ENCODE measurements around the gene RSAD1.
A peak's percentile ranks its signal among the peaks of the same experiment; 100 is the strongest.
"Not testable (repeated sequence)": the region's sequence is repeated elsewhere in the genome, so short reads cannot be mapped to it uniquely, and the experiment has no call there.

Gene RSAD1

DNA sequence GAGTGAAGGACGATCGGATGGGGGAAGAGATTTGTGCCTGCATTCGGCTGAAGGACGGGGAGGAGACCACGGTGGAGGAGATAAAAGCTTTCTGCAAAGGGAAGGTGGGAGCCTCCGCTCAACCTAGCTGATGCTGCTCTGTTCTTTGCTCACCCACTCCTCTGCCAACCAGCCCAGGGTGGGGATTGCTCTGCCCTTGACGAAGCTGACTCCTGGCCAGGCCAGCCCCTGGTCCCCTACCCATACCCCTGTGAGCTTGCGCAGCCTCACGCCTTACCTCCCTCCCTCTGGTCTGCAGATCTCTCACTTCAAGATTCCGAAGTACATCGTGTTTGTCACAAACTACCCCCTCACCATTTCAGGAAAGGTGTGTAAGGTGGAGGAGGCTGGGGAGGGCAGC lies 4.8 kb upstream of the RSAD1 start:
- DNase-seq: no peak

DNA sequence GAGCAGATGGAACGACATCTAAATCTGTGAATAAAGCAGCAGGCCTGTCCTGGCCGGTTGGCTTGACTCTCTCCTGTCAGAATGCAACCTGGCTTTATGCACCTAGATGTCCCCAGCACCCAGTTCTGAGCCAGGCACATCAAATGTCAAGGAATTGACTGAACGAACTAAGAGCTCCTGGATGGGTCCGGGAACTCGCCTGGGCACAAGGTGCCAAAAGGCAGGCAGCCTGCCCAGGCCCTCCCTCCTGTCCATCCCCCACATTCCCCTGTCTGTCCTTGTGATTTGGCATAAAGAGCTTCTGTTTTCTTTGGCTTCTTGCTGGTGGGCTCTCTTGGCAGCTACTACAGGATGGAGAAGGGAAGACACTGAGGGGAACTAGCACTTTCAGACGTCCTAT lies 4.1 kb upstream of the RSAD1 start:
- no peak for DNase-seq

DNA sequence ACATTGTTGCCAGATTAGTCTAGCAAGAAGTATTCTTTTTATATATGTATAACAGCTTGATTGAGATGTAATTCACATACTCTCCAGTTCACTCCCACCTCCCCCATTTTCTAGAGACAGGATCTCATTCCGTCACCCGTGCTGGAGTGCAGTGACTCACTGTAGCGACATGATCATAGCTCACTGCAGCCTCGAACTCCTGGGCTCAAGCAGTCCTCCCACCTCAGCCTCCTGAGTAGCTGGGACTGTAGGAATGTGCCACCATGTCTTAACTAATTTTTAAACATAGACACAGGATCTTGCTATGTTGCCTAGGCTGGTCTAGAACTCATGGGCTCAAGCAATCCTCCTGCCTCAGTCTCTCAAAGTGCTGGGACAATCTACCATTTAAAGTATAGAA lies 3.3 kb upstream of the RSAD1 start:
- no peak for DNase-seq

DNA sequence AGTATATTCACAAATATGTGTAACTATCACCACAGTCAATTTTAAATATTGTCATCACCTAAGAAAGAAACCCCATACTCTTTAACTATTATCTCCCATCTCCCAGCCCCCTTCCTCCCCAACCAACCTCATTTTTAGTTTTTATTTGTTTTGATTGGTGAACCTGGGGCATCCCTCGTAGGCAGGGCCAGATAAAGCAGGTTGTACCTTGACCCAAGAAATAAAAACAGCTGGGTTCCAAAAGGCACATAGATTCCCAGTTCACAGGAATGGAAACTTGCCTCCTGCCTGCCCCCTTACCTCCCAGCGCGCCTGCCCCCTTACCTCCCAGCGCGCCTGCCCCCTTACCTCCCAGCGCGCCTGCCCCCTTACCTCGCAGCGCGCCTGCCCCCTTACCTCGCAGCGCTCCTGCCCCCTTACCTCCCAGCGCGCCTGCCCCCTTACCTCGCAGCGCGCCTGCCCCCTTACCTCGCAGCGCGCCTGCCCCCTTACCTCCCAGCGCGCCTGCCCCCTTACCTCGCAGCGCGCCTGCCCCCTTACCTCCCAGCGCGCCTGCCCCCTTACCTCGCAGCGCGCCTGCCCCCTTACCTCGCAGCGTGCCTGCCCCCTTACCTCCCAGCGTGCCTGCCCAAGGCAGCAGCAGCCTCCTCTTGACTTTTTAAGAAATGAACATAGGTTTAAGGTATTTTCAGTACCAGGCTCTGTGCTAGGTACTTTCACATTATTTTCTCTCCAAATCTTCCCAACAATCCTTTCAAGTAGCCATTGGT lies 2.7 kb upstream of the RSAD1 start:
- not testable (repeated sequence) for DNase-seq

DNA sequence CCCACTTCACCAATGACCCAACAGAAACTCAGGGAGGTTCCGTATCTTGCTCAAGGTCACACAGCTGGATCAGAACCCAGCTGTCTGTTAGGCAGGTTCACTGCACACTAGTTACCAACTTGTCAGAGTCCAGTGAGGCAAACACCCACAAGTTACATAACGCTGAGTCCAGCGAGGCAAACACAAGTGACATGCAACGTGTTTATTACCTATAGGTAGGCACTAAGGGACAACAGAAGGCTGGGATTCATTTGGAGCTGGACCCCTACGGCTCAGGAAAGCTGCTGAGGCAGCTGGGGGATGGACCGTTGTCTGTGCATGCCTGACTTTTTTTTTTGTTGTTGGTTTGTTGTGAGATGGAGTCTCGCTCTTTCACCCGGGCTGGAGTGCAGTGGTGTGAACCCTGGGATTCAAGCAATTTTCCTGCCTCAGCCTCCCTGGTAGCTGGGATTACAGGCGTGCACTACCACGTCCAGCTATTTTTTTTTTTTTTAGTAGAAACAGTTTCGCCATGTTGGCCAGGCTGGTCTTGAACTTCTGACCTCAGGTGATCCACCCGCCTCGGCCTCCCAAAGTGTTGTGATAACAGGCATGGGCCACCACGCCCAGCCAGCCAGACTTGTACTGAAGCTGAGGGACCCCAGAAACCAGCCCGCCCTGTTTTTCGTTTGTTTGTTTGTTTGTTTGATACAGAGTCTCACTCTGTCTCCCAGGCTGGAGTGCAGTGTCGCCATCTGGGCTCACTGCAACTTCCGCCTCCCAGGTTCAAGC lies 1.9 kb upstream of the RSAD1 start:
- DNase-seq: no peak

DNA sequence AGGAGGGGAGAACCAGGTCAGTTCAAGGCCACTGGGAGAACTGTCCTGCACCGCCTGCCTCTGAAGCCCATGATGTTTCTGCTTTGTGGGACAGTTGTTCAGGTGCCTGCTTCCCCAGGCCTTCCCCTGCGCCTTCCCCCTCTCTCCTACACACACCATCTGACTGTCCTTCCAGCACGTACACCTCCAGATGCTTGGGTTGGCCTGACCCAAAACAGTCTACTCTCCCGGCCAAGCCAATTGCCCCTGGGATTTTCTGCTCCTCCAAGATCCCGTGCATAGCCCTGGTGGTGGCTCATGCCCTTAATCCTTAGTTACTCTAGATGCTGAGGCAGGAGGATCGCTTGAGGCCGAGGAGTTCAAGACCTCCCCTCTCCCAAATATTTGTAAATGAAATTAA lies 684 bp upstream of the RSAD1 start:
- no peak for DNase-seq

DNA sequence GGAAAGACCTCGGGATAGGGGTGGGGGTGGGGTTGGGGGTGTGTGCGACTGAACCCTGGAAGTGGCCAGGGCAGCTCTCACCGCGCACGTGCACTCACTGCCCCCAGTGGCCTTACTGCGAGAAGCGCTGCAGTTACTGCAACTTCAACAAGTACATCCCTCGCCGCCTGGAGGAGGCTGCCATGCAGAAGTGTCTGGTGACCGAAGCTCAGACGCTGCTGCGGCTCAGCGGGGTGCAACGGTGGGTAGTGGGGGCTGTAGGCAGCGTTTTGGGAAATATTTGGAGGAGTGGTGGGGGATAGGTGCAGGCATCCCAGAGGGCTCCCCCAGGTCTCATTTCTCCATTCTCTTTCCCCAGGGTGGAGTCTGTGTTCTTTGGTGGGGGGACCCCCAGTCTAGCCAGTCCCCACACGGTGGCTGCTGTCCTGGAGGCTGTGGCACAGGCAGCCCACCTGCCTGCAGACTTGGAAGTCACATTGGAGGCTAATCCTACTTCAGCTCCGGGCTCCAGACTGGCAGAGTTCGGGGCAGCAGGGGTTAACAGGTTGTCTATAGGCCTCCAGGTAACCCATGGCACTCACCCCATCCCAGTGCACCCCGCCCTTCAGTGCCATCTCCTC lies 972 bp downstream of the RSAD1 start:
- peak; percentile 26 to 84 (median 53) for DNase-seq

DNA sequence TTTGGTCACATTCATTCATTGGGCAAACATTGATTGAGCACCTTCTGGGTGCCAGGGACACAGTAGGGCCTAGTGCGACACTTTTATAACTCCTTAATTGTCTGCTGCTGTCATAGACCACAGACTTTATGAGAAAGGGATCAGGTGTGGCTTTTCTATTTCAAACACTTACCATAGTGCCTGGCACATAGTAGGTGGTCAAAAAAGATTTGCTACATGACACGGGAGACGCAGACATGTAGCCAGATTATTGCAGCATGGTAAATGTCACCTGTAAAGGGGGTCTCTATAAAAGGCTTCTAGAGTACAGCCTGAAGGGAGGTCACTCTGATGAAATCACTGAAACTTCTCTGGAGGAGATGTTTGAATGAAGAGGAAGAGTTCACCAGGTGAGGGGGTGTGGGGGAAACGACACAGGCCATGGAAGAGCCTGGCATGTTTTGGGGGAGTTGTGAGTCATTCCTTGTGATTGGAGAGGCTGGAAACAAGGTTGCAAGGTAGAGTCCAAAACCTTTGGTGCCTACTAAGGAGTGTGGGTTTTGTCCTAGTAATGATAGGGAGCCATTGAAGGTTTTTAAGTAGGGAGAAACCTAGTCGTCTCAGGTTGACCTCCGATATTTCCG lies 1.6 kb downstream of the RSAD1 start:
- DNase-seq: no peak

DNA sequence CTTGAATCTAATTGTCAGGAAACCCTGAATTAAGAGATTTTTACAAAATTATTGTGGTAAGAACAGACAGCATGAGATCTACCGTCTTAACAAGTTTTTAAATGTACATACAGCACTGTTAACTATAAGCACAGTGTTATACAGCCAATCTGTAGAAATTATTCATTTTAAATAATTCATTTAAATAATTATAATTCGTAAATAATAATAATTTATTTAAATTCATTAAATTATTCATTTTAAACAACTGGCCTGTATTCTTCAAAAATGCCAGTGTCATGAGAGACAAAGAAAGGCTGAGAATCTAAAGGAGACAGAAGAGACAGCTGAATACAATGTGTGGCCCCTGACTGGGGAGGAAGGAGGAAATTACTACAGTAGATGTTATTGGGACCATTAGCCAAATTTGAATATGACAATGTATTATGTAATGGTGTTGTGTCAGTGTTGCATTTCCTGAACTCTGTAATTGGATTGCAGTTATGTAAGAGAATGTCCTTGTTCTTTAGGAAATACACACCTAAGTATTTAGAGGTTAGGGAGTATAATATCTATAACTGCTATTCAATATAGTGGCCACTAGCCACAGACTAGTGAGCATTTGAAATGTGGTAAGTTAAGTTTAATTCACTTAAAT lies 2.3 kb downstream of the RSAD1 start:
- no peak for DNase-seq

DNA sequence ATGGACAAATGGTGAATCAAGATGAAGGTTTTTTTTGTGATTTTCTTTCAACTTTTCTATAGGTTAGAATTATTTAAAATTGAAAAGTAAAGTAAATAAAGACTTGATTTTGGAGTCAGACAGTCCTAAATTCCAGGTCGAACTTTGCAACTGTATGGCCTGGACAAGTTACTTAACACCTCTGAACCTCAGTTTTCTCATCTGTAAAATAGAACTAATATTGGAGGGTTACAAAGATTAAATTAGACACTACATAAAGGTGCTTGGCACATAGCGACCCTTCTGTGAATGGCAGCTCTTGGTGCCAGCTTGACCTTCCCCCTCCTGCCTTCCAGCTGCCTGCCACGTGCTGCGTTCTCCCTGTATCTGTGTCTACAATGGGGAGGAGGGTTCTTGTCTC lies 3.0 kb downstream of the RSAD1 start:
- DNase-seq: no peak

DNA sequence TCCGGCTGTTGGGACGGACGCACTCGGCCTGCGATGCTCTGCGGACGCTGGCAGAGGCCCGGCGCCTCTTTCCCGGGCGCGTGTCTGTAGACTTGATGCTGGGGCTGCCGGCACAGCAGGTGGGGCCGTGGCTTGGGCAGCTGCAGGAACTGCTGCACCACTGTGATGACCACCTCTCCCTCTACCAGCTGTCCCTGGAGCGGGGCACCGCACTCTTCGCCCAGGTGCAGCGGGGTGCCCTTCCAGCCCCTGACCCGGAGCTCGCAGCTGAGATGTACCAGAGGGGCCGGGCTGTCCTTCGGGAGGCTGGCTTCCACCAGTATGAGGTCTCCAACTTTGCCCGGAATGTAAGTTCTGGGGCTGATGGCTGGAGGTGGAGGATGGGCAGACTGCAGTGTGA lies 3.5 kb downstream of the RSAD1 start:
- DNase-seq: no peak

DNA sequence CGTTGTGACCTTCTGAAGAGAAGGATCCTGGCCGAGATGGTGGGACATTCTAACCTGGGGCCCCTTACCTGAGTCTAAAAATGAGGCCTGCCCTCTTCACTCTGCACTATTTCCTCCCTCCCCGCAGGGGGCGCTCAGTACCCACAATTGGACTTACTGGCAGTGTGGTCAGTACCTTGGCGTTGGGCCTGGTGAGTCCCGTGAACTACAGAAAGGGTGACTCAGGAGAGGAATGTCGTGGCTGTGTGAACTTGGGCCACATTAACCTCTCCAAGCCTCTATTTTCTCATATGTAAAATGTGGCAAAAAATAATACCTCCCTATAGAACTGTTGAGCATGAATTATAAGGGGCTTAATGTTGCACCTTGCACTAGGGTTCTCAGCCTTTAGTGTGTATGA lies 3.9 kb downstream of the RSAD1 start:
- peak; percentile 38 to 73 (median 62) for DNase-seq

DNA sequence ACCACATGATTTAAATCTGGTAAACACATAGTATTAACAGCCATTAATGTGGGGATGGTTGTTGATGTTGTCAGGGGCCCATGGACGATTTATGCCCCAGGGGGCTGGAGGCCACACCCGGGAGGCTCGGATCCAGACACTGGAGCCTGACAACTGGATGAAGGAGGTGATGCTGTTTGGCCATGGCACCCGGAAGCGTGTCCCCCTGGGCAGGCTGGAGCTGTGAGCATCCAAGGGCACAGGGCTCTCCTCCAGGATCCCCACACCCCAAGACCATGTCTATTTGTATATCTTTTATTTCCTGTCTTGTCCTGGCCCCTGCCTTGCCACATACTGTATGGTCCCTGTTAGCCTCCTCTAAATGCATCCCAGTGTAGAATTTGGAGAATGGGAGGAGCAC lies 4.6 kb downstream of the RSAD1 start:
- DNase-seq: no peak

DNA sequence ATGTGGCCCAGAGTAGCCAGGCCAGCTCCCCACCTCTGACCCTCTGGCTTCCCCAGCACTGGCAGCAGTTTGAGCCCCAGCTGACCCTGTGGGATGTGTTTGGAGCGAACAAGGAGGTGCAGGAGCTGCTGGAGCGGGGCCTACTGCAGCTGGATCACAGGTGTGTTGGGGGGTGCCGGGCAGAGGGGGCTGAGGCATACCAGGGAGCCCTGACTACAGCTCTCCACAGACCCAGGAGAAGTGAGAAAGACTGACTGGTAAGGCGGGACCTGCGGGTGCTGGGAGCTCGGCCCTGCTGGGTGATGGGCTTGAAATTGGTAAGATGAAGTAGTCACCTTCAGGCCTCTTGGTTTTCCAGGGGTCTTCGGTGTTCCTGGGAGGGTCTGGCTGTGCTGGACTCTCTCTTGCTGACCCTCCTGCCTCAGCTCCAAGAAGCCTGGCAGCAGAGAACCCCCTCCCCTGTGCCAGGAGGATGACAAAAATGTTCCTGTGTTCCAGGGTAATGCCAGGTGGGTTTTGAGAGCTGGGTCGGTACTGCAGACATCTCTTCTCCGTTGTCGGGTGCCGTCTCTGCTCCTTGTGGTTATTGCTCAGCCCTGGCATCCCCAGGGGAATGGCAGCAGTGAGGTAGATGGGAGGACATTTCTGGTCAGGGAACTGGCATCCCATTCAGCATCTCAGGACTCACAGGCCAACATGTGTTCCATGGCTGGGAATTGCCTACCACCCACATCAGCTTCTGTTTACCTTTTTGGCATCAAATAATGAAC lies 5.9 kb downstream of the RSAD1 start:
- DNase-seq: no peak

DNA sequence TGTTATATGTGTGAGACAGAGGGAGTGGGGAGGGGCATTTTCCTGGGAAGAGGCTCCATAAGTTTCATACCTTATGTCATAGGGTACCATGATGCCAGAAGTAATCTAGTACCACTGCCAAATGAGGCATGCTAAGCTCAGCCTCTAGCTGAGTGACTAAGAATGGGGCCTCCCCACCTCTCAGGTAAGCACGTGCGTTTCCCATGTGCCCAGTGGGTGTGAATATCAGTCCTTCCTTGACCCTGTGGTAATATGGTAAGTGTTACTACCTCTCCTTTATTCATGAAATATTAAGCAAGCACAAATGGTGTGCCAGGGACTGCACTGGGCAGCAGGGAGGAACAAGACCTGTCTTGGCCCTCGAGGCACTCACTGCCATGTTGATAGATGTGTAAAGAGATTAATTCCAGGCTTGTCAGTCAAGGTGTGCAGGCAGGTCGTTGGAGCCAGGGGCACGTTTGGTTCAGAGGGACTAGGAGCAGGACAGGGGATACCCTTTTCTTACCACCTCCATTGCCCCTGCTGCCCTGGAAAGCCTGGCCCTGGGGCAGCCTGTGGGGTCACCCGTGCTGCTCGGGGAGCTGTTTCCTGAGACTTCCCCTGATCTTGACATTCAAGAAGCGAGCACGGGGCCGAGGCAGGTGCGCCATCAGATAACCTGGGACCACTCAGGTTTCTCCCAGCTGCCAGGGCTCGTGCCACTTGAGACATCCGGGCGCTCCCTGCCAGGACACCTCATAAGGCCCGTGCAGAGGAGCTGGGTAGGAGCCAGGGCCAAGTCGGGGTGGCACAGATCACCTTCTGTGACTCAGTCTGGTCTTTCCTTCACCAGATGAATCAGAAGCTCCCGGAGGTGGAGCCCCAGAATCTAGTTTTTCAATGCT lies 8.8 kb downstream of the RSAD1 start:
- DNase-seq: no peak

DNA sequence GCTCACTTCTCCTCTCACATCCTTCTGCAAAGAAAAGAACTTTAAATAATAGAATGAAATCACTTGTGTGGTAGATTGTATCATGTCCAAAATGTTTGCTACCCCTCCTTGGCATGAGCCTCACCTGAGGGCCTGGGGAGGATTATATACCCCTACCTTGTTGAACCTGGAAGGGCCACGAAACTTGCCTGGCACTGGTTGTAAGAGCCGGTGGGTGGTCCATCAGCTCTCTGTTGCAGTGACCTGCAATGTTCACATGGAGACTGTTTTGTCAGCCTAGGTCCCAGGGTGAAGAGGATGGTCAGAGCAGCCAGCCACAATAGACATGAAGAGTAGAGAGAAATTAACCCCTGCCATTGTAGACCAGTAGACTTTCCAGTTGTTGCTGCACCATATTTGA lies 10.2 kb downstream of the RSAD1 start:
- DNase-seq: no peak

DNA sequence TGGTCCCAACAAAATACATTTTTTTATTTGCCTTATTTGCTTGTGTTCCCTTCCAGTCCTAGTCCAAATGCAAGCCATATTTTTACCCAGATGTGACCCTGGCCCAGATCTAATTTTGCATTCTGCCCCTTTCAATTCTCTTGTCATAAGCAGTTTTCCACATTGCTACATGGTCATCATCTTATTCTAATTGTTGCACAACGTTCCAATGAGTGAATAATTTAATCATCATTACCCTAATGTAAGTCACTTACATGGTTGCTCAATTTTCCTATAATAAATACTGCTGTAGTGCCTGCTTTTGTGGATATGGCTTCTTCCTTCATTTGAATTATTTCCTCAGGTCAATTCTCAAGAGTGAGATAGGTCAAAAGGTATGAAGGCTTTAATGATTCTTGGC lies 12.8 kb downstream of the RSAD1 start:
- no peak for DNase-seq

DNA sequence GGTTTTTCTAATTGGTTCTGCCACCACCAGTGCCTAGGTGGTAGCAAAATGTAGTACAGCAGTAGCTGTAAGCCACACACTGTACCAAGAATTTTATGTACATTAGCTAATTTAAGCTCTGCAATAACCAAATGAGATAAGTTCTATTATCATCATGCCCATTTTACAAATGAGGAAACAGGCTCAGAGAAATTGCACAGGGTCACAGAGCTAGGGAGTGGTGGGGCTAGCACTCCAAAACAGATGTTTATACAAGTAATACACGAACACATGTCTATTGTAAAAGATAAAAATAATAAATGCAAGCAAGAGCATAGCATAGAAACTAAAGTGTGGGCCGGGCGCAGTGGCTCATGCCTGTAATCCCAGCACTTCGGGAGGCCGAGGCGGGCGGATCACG lies 13.6 kb downstream of the RSAD1 start:
- no peak for DNase-seq

DNA sequence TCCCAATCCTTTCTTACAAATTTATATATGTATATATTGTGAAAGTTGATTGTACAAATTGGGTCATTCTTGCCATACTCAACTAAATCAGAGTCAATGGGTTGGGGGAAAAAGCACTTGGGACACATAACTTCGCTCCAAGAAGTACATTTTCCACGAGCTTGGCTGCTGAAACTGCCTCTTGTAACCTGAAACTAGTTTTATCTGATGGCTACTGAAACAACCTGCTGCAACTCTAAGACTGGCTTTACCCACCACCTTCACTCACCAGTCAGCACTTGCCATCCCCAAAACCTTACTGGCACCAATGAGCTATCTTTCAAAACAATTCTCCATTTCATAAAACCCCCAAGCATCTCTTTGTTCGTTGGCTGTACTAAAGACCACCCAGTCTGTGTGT lies 15.1 kb downstream of the RSAD1 start:
- DNase-seq: no peak

DNA sequence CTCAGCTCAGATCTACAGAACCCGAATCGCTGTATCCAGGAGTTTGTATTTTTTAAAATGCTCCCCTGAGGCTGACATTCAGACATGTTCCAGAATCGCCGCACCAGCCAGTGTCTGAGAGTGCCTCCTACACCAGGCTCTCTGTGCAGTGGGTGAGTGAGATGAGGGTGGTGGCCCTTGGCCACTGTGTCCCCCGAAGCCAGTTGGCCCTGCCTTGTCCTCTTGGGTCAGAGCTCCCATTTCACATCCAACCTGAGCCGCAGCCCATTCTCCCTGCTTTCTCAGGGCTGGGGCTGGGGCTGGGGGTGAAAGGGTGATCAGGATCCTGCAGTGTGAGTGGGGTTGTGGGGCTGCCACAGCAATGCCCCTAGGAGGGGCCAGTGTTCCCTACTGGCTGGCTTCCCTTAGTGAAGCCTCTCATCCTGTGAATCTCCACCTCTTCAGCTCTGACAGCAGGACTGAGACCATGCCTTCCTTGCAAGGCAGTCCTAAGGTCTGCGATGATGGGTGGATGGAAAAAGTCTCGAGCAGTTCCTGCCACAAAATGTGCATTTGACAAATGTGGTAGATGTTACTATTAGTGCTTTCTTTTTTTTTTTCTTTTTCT lies 16.7 kb downstream of the RSAD1 start:
- no peak for DNase-seq

DNA sequence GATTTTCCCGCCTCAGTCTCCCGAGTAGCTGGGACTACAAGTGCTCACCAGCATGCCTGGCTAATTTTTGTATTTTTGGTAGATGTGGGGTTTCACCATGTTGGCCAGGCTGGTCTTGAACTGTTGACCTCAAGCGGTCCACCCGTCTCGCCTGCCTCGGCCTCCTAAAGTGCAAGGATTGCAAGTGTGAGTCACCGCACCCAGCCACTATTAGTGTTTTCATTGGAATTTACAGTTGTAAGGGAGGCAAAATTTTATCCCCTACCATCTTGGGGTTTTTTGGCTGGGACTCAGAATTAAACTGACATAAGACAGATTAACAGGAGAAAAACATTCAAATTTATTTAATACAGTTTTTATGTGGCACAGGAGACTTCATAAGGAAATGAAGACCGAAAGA lies 17.3 kb downstream of the RSAD1 start:
- DNase-seq: no peak
